NCI-H446 (cell line): ENCODE measurements around the gene PLEKHA6.
"Not testable (repeated sequence)": the region's sequence is repeated elsewhere in the genome, so short reads cannot be mapped to it uniquely, and the experiment has no call there.

Experiments used
- DNase-seq, 2 experiments: peaks; one replicate each; lab custom pipeline; 2025; lab: John Stamatoyannopoulos, UW

The PLEKHA6 gene

DNA sequence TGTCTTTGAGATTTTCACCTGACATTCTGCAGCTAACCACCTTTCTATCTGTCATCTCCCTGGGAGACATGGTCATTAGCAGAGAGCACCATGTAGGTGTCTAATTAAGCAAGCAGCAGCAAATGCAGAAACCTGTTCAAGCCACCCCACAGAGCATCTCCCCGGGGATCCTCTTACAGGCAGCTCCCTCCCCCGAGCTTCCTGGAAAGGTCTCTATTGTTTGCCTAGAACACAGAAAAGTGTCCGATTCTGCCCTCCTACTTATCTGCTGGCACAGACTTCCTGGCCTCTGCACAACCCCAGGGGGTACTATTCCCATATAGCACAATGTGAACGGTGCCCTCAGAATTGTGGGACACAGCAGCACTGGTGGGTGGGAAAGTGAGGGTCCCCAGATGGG lies 46.1 kb downstream of the PLEKHA6 start:
- no peak for DNase-seq

DNA sequence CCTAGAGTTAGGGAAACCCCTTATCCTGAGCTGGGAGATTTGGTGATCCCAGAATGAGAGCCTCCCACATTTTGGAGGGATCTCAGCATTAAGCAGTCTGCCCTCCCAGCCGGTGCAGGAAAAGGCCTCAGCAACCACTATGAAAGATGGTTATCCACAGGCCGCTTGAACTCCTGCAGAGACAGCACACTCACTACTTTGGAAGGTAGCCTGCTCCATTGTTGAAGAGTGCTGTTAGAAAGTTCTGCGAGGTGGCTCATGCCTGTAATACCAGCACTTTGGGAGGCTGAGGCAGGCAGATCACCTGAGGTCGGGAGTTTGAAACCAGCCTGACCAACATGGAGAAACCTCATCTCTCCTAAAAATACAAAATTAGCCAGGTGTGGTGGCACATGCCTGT lies 48.8 kb downstream of the PLEKHA6 start:
- not testable (repeated sequence) for DNase-seq

DNA sequence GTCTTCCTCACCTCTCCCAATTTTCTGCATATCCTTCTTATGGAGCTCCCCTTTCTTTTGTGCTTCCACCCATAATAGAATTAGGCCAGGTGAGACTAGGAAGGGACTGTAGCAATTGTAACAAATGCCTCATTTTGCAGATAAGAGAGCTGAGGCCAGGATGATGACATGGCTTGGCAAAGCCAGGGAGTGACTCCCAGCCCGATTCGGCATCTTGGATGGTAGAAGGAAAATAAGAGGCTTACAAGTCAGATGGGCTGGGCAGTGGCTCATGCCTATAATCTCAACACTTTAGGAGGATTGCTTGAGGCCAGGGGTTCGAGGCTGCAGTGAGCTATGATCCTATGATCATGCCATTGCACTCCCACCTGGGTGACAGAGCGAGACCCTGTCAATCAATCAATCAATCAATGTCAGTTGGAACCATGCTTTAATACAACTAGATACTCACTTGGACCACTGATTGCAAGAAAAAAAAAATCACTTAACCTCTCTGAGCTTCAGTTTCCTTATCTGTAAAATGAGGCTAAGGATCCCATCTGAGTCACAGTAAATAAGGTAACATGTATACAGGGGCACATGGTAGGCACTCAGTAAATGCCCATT lies 51.6 kb downstream of the PLEKHA6 start:
- DNase-seq, result no peak

DNA sequence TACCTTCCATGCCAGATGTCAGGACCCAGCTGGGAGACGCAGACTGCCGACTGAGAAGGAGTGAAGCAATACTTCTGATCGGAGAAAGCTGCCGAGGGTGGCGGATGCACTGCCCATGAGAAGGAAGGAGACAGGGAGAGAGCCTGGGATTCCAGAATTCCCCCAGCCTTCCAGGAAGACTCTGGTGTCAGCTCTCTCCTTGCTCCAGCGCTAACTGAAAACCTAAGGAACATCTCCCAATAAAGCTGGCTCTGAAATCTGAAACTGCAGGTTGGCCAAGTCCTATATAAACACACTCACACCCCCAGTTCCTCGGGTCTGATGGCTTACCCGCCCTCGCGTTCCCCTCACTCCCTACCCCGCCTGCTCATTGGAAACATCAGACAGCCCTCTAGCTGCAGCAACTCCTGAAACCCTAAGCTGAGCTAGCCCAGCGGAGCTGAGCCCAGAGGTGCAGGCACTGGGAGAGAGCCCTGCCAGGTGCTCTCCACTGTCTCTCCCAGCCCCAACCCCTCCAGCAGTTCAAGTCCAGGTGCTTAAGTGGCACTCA lies 52.3 kb downstream of the PLEKHA6 start:
- DNase-seq, result peak; percentile 59 to 63

DNA sequence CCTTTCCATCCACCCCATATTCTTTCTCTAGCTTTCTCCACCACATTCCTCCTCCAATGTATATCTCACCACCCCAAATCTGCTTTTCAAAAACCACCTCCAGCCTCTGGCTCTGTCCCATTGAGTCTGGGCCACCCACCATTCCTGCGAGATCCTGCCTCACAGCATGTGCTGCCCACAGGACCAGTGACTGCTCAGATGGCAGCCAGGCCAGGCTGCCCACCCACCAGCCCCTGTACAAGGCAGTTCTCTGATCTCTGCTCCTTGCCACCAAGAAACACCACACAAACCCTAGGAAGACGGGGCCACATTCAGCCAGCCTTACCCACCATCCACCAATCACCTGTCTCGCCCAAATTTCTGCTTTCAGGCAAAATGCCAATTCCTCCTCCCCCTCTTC lies 53.7 kb downstream of the PLEKHA6 start:
- DNase-seq, result peak in 1 of 2 experiments; percentile 60

DNA sequence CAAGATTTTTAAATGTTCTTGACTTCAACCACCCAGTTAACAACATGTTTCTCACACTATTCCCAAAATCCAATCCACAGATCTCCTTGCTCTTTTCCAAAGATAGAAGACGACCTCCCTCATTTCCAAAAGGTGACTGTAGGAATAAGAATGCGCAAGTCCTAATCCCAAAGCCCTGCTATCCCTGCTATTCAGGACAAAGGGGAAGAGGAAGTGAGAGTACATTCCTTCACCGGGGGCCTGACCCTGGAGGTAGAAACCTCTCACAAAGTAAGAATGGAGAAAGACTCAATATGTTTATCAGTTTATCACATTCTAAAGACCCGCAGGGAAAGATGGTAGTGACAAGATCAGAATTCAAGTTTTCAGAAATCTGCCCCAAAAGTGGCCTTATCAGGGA lies 55.7 kb downstream of the PLEKHA6 start:
- DNase-seq, result no peak

DNA sequence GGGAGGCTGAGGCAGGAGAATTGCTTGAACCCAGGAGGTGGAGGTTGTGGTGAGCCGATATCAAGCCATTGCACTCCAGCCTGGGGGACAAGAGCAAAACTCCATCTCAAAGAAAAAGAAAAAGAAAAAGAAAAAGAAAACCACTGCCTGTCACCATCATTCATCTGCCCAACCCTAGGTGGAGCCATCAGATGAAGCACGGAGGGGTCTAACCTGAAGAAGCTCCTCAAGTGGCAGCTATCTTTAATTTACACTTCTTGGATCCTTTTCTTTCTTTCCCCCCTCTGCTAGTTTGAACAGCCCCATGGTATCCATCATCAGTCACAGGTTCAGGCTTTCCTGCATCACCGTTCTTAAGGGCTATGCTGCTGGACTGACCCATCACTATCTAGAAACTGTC lies 57.0 kb downstream of the PLEKHA6 start:
- DNase-seq, result no peak

DNA sequence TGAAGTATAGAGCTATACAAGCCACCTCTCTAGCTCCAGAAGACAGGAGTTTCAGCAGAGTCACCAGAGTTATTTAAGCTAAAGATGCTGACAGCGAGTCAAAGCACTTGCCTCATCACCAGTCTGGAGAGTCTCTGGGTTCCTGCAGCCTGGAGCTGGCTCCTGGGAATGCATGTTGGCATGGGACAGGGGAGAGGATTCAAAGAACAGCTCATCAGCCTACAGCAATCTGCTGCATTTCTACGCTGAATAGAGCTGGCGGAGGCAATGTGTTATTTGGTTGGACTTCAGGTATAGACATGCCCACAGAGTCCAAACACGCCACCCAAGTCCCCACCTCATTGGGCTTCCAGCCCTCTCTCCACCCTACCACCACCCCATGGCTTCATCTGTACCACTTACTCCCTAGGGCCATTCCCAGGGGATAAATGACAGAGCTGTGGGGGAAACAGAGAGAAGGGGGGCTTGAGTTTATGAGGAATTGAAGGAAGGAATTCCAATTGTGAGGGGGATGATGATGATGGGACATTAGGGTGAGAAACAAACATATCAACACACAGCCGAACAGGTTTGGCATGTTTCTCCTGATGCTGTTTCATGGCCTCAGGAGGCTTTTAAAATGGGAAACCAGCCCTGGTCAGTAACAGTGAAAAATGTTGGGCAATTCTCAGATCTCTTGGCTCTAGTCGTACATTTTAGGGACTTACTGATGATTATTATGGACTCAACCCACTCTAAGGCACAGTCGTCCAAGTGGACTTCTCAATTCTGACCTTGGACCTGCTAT lies 58.4 kb downstream of the PLEKHA6 start:
- peak; percentile 92 to 94 for DNase-seq

DNA sequence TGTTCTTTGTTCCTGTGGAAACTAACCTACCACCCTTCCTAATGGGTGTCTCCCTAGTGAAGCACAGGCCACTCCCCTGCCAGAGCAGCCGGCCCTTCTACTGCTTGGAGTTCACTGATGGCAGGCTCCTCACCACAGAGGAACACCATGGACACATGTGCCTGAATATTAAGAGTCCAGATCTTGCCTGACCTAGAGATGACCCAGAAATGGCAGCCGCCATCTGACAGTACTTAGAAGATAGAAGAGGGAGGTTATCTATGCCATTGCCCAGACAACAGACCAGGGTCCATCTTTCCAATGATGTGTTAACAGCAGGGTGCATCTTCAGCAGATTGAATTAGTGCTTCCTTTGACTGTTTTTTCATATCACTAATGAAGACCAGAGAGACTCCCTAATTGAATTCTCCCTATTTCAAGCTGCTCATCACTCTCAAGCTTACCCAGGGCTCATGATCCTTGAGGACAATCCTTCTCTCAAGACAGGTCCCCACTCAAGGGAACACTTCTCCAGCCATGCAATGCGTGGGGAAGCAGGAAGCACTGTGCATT lies 59.8 kb downstream of the PLEKHA6 start:
- DNase-seq, result no peak

DNA sequence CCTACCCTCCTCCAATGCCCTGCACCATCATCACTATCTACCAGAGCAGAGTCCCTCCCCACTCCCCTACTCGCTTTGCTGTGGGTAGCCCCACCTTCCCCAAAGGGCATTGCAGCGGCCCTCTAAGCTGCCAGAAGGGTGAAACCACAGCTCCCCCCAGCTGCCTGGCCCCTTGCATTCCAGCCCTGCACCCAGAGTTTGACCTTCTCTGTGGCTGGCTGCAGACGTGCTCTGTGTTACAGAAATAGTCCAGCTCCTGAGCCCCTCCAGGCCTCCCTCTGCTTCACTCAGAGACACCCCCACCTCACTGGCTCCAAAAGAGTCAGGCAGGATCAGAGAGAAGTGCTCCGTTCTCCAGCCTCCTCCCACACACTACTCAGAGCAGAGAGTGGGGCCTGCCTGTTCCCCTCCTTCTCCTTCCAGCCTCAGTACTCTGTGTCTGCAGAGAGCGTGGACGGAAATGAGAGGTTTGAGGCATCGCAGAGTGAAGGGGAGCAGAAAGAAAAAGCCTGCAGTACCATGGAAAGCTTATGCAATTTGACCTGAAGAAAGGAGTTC lies 63.2 kb downstream of the PLEKHA6 start:
- DNase-seq, result no peak

DNA sequence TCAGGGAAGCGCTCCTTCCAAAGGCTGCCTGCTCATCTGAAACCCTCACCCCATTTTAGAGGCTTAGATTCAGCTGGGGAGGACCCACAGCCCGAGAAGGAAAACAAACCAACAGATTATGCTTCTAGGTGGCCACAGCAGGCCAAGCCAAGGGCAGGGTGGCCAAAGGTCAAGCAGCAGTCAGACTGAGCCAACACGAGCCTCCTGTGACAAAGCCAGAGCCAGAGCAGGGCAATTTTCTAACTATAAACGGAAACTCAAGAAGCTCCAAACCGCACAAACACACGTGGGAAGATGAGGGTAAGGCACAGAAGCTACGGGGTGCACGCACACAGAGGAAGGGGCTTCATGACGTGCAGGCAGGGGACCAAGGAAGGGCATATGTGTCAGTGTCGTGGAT lies 64.1 kb downstream of the PLEKHA6 start:
- no peak for DNase-seq

DNA sequence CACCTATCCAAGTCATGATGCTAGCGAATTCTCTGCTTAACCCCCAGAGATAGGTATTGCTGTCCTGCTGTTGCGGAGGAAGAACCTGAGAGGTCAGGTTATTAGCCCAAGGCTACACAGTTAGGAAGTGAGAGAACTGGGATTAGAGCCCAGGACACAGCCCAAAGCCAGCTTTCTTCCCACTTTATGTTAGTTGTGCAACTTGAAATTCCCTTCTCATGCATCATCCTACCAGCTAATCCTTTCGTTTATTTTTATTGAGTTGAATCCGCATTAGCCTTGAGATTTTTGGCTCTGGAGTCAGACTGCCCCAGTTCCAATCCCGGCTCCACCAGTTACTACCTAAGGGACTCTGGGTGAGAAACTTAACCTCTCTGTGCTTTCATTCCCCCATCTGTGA lies 65.4 kb downstream of the PLEKHA6 start:
- DNase-seq, result peak in 1 of 2 experiments; percentile 35

DNA sequence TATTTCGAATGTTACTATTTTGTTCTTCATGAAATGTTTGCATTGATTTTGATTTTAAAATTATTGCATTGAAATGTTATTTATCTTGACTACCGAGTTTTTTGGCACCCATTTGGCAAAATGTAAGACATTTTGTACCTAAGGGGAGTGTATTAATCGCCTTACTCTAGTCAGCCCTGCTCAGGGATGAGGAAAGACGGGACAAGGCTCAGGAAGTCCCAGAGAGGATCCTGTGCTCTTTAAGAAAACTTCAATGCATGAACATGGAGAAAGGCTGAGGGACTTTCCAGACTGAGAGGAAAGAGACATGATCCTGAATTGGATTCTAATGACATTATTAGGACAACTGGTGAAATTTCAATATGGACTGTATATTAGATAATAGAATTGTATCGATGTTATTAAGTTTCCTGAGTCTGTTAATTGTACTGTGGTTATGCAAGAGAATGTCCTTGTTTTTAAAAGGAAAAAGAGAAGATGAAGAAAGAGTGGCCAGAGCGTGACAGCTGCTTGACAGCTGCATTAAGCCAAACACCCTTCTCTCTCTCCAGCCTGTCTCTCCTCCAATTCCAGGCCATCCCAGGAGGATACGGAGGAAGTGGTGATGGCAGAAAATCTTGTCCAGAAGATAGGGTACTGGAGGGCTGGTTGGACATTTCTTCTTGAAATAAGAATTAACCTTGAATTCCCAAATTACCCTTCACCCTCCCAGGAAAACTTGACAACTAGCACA lies 66.0 kb downstream of the PLEKHA6 start:
- no peak for DNase-seq

DNA sequence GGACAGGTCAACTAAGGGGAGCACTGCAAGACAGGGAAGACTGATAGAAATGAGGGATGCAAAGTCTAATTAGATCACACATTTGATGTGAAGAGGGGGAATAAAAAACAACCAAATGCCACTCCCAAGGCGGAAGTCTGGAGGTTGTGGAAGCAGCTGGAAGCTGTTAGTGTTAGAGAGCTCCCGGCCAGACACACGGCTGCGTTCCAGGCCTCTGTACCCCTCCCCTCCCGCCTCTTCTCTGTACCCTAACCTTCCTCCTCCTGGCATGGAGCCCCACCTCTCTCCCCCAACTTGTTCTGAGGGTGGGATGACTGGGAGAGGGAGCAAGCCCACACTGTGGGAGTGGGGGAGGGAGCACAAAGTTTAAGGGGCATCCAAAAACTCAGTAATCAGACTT lies 67.0 kb downstream of the PLEKHA6 start:
- DNase-seq, result no peak

DNA sequence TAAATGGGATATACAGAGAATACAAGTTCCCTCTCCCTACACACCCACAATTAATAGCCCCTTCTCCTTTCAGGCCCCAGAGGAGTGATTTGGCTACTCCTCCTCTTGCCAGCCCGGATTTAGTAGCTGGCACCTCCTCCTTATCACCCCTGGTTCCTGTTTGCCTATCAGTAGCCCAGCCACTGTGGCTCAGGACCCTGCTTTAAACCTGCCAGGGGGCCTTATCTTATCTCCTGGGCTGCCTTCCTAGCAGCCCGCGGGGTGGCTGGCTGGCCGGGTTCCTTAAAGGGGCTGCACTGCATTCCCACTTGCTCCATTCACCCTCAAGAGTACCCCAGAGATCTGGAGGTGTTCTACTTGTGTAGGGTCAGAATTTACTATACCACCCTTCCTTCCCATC lies 70.4 kb downstream of the PLEKHA6 start:
- no peak for DNase-seq

DNA sequence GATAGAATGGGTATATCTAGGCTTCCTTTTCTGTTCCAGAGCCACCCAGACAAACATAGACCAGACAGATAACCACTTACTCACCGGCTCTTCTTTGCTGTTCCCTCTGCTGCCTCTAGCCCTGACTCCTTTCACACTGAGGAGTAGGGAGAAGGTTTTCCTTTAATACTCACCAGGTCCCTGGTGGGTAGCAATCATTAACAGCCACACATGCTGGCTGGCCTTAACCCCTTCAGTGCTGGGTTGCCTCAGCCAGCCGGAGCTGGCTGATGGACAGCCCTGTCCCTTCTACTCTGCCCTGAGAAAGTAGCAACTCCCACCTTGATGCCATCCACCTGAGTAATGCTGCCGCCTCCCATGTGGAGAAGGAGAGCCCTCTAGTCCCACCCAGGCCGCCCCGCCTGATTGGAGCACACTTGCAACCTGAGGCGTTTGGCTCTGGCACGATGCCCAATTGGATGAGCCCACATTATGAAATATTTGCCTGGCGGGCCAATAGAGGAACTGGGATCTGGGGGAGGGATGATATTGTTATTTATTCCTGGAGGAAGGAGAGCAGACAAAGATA lies 71.6 kb downstream of the PLEKHA6 start:
- peak; percentile 81 to 92 for DNase-seq

DNA sequence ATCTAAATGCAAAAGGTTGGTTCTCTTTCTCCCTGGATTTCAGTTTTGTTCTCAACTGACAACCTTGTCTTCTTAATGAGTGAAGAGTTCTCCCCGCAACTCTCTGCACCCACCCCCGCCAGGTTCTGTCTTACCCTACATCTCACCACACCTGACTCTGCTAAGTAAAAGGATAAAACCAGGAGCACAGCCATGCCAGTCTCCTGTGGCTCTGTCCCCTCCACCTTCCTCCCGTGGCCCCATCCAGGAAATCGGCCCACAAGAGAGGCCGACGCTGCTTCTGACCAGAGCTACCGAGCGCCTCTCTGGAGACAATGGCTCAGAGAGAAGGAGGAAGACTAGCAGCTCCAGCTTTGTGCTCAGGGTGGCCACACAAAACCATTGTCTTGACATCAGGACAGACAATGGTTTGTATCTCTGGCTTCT lies 72.2 kb downstream of the PLEKHA6 start:
- DNase-seq, result no peak

DNA sequence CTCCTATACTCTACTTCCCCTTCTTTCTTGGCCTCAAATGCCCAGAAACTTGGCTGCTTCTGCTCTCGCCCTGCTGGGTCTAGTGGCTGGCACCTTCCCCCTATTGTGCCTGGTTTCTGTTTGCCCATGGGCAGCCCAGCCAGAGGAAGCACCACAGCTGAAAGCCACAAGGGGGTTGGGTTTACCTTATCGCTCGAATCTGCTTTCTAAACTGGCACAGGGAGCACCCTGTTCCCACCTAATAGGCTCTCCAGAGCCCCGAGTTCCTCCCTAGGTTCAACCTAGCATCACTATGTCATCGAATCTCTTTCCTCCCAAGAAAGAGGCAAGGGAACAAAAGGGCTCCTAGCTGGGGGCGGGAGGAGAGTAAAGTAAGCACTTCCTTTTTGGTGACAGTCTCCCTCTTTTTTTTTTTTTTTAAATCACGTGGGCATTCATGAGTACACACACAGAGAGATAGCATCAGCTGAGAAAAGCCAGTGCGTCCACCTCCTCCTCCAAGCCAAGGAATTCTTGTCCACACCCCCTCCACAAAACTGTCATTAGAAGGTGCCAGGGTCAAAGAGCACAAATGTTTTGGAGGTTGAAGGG lies 72.8 kb downstream of the PLEKHA6 start:
- DNase-seq, result peak; percentile 26 to 77

DNA sequence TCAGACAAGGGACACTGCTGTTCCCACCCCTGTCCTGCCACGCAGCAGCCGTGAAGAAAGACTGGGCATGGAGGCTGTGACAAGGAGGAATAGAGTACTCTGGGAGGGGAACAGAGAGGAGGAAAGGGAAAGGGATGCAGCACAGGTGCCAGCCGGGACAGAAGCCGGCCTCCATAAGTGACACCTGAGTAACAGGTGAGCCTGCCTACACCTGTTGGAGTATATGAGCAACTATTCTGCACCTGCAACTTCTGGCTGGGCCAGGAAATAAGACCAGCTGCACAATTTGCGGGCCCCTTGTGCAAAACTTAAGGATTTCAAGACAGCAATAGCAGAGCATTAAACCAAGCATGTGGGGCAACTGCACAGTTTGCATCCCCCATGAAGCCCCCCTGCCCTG lies 73.4 kb downstream of the PLEKHA6 start:
- no peak for DNase-seq

DNA sequence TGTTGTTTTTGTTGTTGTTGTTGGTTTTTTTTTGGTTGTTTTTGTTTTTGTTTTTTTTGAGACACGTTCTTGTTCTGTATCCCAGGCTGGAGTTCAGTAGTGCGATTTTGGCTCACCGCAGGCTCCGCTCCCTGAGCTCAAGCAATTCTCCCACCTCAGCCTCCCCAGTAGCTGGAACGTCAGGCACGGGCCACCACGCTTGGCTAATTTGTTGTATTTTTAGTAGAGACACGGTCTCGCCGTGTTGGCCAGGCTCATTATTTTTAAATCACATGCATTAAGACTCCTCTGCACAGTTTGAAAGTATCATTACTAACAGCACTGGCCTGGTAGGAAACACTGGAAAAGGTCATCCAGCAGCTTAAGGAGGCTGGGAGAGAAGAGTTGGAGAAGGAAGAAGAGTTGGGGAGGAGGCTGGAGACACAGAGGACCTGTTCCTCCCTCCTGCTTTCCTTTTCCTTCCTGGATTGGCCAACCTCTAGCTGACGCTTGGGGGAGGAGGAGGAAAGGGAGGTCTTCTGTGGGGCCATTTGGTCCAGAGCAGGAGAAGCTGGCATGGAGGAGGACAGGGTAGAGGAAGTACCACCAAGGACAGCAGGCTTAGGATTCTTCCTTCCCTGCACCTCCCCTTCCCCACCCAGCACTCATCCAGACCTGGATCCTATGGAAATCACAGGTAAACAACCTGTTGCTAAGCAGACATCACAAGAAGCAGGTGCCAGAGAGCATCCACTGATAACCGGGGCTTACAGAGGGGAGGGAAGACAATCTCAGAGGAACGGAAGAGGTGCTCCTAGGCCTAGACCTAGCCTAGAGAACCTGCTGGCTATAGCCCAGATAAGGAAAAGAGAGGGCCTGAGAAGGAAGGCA lies 74.1 kb downstream of the PLEKHA6 start:
- DNase-seq, result peak; percentile 23 to 41
